SK-N-SH (cell line): Measurements from ENCODE around the gene UTRN.

ENCODE experiments used
- CHD2 ChIP-seq: fragments of 150-350 bp; IDR thresholded peaks from 2 replicates; pipeline ENCODE4 v1.6.1; 2018; ENCODE audit warnings: low read length; ENCODE audit not compliant: partially characterized antibody
- CTCF ChIP-seq: fragments of 200-600 bp; sonication (generic); IDR thresholded peaks from 2 replicates; pipeline ENCODE4 v1.6.1; 2017; ENCODE audit warnings: antibody characterized with exemption, mild to moderate bottlenecking, moderate library complexity
- EZH2phosphoT487 ChIP-seq: fragments of 200-600 bp; sonication (generic); IDR thresholded peaks from 2 replicates; pipeline ENCODE4 v1.6.1; 2017; ENCODE audit warnings: low read depth, mixed run types, mild to moderate bottlenecking, antibody characterized with exemption, moderate library complexity, borderline replicate concordance
- FOXJ3 ChIP-seq: sonication (generic); formaldehyde crosslinking; IDR thresholded peaks from 2 replicates; pipeline ENCODE4 v1.5.1; 2020; ENCODE audit warnings: mild to moderate bottlenecking, missing genetic modification reagents
- GABPA ChIP-seq: IDR thresholded peaks from 2 replicates; pipeline ENCODE4 v1.4.0; 2012; ENCODE audit warnings: low read depth, mild to moderate bottlenecking
- POLR2AphosphoS5 ChIP-seq: IDR thresholded peaks from 2 replicates; pipeline ENCODE4 v1.6.1; 2012; ENCODE audit warnings: low read depth, low read length
- RCOR1 ChIP-seq: fragments of 150-350 bp; IDR thresholded peaks from 2 replicates; pipeline ENCODE4 v1.6.1; 2017; ENCODE audit warnings: antibody characterized with exemption, low read length
- SMC3 ChIP-seq: IDR thresholded peaks from 2 replicates; pipeline ENCODE4 v1.6.1; 2012; ENCODE audit warnings: low read depth, low read length, improper control_type of control experiment
- TCF12 ChIP-seq: IDR thresholded peaks from 2 replicates; pipeline ENCODE4 v1.4.0; 2012
- TEAD4 ChIP-seq: IDR thresholded peaks from 2 replicates; pipeline ENCODE4 v1.4.0; 2012; ENCODE audit warnings: mild to moderate bottlenecking, borderline replicate concordance; ENCODE audit not compliant: insufficient read depth
- YY1 ChIP-seq: IDR thresholded peaks from 2 replicates; pipeline ENCODE4 v1.4.0; 2012; ENCODE audit warnings: low read depth, mild to moderate bottlenecking
- TF ChIP-seq, protein P1 (sequence below): IDR thresholded peaks from 2 replicates; pipeline ENCODE4; 2012

- TF ChIP-seq, protein P1, sequence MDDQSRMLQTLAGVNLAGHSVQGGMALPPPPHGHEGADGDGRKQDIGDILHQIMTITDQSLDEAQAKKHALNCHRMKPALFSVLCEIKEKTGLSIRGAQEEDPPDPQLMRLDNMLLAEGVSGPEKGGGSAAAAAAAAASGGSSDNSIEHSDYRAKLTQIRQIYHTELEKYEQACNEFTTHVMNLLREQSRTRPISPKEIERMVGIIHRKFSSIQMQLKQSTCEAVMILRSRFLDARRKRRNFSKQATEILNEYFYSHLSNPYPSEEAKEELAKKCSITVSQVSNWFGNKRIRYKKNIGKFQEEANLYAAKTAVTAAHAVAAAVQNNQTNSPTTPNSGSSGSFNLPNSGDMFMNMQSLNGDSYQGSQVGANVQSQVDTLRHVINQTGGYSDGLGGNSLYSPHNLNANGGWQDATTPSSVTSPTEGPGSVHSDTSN: no peak
- TF ChIP-seq SMC3 (no peak), POLR2AphosphoS5 (no peak), CTCF (no peak), FOXJ3 (CRISPR knock-in tag) (no peak), RCOR1 (no peak), YY1 (no peak), CHD2 (no peak), TCF12 (no peak), GABPA (no peak), EZH2phosphoT487 (no peak), TEAD4 (no peak)
Observed at GRCh38 chr6:144277174-144277573, 8.0 kb upstream of the UTRN start.
